Pancreas (tissue), 10 donors: ENCODE measurements around the gene SAXO1. TPM values are rescaled to one million over a fixed set of nuclear protein-coding genes. Genes with fewer than 3 reads are reported as not detected.

Experiments used
- ATAC-seq, 4 donors: fragments of 200-7000 bp; cut with Tn5 transposase; one replicate each; pipeline versions ENCODE4 v1.8.0 to v1.9.1; 2020; ENCODE audit warnings: mild to moderate bottlenecking in 4 of 4, moderate library complexity in 4 of 4
- DNase-seq, 6 donors: peaks; one replicate each; pipeline ENCODE4 v3.0.0-alpha.2; 2020
- FAIRE-seq: peaks from 2 replicates; lab custom pipeline; 2012; peaks lifted over from hg19 to GRCh38; lab: Jason Lieb, UNC
- H3K27ac ChIP-seq, 4 donors: fragments of 200-600 bp; sonication (generic); 1 replicate in 3 of 4; 2 replicates in 1 of 4; pipeline versions ENCODE4 v1.5.0 to v1.8.0; 2020
- H3K27me3 ChIP-seq, 4 donors: fragments of 200-600 bp; one replicate each; pipeline ENCODE4 v1.8.0; 2021
- H3K36me3 ChIP-seq, 3 donors: fragments of 200-600 bp; sonication (generic) in 1 of 3; one replicate each; pipeline versions ENCODE4 v1.5.0 to v1.8.0; 2020 to 2021
- H3K4me1 ChIP-seq, 3 donors: fragments of 200-600 bp; one replicate each; pipeline ENCODE4 v1.8.0; 2021
- H3K4me3 ChIP-seq, 4 donors: fragments of 200-600 bp; sonication (generic) in 2 of 4; one replicate each; pipeline versions ENCODE4 v1.5.0 to v1.8.0; 2020 to 2021
- H3K9me3 ChIP-seq, 4 donors: fragments of 200-600 bp; one replicate each; pipeline ENCODE4 v1.8.0; 2021
- CTCF ChIP-seq, 4 donors: fragments of 200-600 bp; sonication (generic) in 3 of 4; IDR thresholded peaks; one replicate each; pipeline versions ENCODE4 v1.5.0 to v1.8.0; 2021; ENCODE audit warnings: antibody characterized with exemption in 4 of 4
- WGBS, 2 donors: extraction: QIAGEN DNeasy Blood & Tissue Kit; methylation state at CpG; one replicate each; pipeline ENCODE4 v1.1.7; 2013; 5-methylcytosine and 5-hydroxymethylcytosine counted together
- intact Hi-C, 3 donors: fragments of 100-400 bp; cut with DNase I; formaldehyde crosslinking; loops; one replicate each; pipeline versions ENCODE4 v1.11.1 to v1.14.2; 2022
- polyA plus RNA-seq, 2 donors: library from polyadenylated mRNA; stranded (reverse); fragments of 200-250 nt; gene quantifications; one replicate each; pipeline ENCODE4 v1.2.3, GENCODE V29; 2013
- total RNA-seq, 6 donors: library from RNA; stranded (reverse); fragmentation: NEBNext Ultra II Directional in 4 of 6; extraction: Animal tissue kit (Norgen Biotek cat#: 25700) in 4 of 6; gene quantifications; one replicate each; pipeline versions ENCODE4 v1.2.1 to v1.2.4, GENCODE V29; 2021 to 2023
- donor health status: healthy with polysubstance abuse.
- donor health status: DM: no; HTN: no; CAD: no; lungs with moderate emphysema.
- donor health status: DM: no; HTN: no; CAD: no.
- donor health status: control.
- donor health status: control.
- donor health status: Bipolar disorder and iron deficiency.
- donor health status: DM: yes; HTN: yes; CAD: no.
- donor health status: DM: no; HTN: no; CAD: no.
- donor health status: DM: no; HTN: no; CAD: no.
- donor health status: DM: yes; HTN: yes; CAD: no.

The SAXO1 gene
- total and polyA plus RNA-seq, 8 donors = 0.08 to 0.51 (median 0.14) TPM; not detected in 2

- FAIRE-seq (no peak), ATAC-seq (no peak), DNase-seq (no peak)
- Histone ChIP-seq H3K27me3 (no peaks in the 10 kb centered on the region), H3K4me1 (no peaks in the 10 kb centered on the region), H3K9me3 (no peaks in the 10 kb centered on the region), H3K36me3 (no peaks in the 10 kb centered on the region), H3K4me3 (no peak overlapping the region), H3K27ac (no peak overlapping the region)
- TF ChIP-seq CTCF (IDR thresholded peaks at IDR 0.05) = no peak
- intact Hi-C loops = no loop called here
- WGBS, 2 donors = 67% methylated on average over 3 of the region's 3 CpGs
Observed at GRCh38 chr9:18877984-18878383, 155.0 kb downstream of the SAXO1 start.

Other genes with a start within 250 kb of the SAXO1 start
- gene RRAGA, start 16.2 kb upstream of the SAXO1 start, total RNA-seq = 10 to 100 TPM; 16.4 to 40.1 (median 28.2) TPM
- 10 to 100 TPM; 18.1 to 42.4 TPM for gene RRAGA, start 16.2 kb upstream of the SAXO1 start, polyA plus RNA-seq
- 1 to 10 TPM; 2.1 to 5.1 (median 2.9) TPM for gene HAUS6, start 69.7 kb upstream of the SAXO1 start, total RNA-seq
- 1 to 10 TPM; 1.7 to 2.8 TPM for gene HAUS6, start 69.7 kb upstream of the SAXO1 start, polyA plus RNA-seq
- gene PLIN2, start 94.3 kb upstream of the SAXO1 start, total RNA-seq = 10 to 100 TPM in 3 of 6 donors, 1 to 10 TPM in 3; 7.9 to 17.1 (median 12.3) TPM
- gene PLIN2, start 94.3 kb upstream of the SAXO1 start, polyA plus RNA-seq = 10 to 100 TPM; 11.7 TPM
- 10 to 100 TPM; 12.1 to 36.2 (median 19.8) TPM for gene DENND4C, start 197.5 kb upstream of the SAXO1 start, total RNA-seq
- gene DENND4C, start 197.5 kb upstream of the SAXO1 start, polyA plus RNA-seq = 1 to 10 TPM; 4.6 to 9.0 TPM